ENCODE measurements around the gene MIER2.

Gene MIER2

DNA sequence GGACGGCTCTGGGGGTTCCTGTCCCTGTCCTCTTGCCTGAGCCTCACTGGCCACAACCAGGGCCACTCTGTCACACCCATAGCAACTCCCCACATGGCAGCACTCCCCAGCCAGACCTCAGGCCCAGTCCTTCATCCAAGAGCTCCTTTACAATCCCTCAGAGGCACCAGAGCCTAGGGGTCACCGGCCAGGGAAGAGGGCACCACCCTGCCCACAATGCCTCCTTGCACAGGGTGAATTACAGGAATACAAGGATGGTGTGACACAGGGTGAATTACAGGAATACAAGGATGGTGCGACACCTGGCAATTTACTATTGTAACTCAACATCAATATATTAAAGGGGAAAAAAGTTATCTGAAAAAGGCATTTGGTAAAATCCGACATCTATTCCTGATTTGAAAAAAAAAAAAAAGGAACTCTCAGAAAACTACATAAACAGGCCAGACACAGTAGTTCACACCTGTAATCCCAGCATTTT lies 16.5 kb downstream of the MIER2 start:
- no peak for DNase-seq

DNA sequence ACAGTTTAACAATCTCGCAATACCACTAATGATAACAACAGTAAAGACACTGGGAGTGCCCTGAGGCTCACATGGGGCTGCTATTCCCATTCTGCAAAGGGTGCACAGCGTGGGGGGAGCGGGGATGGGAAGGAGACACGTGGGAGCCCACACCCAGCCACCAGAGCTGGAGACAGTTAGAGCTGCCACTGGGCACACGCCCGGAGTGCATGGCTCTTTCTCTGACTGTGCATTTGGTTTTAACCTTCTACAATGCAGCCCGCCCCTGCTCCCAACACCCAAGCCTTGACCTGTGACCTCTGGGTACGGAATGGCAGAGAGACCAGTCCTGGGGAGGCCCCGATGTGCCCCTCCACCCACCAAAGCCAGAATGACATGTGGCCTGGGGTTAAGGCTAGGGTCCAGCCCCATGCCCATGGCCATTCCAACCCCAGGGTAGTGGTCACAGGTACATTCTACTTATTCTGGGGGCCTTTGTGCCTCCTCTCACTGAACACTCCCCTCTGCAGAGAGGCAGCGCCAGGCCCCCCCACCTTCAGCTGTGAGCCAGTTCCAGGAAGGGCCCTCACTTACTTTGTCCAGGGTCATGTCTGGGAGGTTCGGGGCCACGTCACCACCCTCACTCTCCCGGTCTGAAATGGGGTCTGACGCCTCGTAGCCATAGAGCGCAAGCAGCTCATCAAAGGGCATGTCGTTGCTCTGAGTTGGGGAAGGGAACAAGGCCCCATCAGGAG lies 17.1 kb downstream of the MIER2 start:
- DNase-seq: no peak

DNA sequence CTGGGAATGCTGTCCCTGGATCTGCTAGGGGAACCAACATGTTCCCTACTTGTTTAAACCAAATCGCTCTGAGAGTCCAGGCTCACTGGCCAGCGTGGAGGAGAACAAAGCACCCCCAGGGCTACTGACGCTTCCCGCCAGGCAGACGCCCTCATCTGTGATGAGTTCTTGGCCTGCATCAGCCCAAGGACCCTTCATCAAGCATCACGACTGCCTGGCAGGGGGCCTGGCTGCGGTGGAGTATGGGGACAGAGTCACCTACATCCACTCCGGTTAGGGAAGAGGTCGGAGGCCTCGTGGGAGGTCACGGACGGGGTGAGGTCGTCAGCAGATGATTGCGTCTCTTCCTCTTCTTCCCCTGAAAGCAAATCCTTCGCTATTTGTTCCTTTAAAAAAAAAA lies 17.7 kb downstream of the MIER2 start:
- no peak for DNase-seq

DNA sequence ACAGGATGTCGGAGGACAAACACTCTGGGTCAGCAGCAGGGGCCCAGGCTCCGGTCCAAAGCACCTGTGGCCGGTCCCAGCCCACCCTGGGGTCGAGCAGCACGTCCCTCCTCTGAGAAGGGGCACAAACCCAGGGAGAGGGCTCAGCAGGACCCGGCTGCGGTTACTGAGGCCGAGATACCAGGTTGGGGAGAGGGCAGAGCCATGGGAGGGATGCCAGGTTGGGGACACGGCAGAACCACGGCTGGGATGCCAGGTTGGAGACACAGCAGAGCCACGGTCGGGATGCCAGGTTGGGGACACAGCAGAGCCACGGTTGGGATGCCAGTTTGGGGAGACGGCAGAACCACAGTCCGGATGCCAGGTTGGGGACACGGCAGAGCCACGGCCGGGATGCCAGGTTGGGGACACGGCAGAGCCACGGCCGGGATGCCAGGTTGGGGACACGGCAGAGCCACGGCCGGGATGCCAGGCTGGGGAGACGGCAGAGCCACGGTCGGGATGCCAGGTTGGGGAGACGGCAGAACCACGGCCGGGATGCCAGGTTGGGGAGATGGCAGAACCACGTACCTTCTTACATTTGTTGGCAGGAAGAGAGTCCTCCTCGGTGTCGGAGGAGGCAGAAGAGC lies 18.5 kb downstream of the MIER2 start:
- no peak for DNase-seq

DNA sequence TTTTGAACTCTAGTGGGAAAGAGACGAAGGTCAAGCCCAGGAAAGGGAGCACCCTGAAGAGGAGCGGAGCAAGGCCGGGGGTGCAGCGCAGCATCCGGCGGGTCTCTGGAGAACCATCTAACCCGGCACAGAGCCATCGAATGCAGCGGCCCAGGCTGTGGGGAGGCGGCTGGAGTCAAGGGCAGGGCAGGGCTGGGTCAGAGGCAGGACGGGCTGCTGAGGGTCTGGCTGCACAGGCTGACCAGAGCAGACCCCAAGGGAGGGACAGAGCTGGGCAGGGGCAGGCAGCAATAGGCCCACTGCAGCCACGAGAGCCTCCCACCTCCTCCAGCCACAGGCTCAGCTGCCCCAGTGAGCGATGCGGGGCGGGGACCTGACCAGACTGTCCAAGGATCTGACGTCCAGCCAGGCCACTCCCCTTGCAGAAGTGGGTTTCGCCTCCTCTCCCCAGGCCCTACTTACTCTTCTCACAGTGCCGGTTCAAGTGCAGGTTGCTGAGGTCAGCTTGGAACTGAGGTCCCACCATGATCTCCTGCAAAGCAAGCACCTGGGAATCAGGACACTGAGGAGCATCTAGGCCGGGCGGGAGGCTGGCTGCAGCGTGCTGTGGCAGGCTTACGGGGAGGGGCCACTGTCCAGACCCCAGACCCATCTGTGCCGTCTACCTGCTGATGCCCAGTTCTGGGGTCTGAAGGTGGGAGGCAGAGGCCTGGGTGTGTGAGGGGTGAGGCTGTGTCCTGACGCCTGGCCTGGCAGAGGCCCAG lies 19.2 kb downstream of the MIER2 start:
- DNase-seq: no peak

DNA sequence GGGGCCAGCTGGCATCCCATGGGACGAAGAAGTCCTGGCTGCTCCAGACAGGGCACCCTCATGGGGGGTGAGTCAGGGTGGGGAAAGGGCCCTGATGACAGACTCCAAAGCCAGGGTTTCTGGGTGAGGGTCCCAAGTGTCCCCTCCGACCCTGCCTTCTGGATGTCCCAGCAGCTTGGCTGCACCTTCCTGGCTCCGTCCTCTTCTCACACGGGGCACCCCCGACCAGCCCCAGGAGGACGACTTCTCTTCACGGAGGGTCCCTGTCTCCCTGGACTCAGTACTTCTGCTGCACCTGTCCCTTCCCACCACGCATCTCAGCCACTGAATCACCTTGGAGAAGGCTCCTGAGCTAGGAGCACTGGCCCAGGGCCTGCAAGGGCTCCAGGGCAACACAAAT lies 19.9 kb downstream of the MIER2 start:
- no peak for DNase-seq

DNA sequence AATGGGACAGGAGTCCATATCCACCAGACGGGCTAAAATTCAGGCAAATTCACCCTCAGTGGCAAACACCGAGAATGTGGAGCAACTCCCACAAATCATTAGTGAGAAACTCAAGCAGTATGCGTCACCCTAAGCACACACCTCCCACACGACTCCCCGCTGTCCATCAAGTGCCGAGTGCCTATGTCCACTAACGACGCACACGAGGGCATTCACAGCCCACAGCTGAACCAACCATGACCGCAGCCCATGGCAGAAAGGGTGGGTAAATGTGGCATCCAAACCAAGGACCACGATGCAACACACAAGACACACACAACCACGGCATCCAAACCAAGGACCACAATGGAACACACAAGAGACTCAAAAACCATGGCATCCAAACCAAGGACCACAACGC lies 22.0 kb downstream of the MIER2 start:
- no peak for DNase-seq

DNA sequence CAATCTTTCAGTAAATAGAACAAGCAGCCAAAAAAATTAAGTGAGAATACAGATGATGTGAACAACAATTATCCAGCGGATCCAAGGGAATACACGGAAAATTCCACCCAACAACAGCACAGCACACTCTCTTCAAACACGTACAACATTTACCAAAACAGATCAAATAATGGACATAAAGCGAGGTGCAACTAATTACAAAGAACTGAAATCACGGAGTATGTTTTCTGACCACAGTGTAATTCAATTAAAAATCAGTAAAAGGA lies 26.2 kb downstream of the MIER2 start:
- no peak for DNase-seq

DNA sequence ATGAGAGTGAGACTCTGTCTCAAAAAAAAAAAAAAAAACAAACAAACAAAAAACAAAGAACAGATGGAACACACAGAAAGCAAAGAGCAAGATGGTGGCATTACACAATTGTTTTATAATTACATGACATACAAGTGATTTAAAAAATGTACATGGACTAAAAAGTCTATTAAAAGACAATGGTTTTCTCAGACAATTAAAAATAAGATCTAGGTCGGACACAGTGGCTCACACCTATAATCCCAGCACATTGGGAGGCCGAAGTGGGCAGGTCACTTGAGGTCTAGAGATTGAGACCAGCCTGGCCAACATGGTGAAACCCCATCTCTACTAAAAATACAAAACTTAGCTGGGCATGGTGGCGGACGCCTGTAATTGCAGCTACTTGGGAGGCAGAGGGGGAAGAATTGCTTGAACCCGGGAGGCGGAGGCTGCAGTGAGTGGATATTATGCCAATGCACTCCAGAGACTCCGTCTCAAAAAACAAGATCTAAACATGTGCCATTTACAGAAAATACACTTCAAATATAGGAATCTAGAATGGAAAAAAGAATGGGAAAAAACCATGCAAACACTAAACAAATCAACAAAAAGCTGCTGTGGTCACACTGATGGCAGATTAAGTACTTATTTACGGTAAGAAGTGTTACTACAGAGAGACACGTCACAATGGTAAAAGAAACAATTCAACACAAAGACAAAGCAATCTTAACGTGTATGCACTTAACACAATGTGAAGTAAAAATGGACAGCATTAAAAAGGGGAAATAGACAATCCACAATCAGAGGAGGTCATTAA lies 26.7 kb downstream of the MIER2 start:
- DNase-seq: no peak

DNA sequence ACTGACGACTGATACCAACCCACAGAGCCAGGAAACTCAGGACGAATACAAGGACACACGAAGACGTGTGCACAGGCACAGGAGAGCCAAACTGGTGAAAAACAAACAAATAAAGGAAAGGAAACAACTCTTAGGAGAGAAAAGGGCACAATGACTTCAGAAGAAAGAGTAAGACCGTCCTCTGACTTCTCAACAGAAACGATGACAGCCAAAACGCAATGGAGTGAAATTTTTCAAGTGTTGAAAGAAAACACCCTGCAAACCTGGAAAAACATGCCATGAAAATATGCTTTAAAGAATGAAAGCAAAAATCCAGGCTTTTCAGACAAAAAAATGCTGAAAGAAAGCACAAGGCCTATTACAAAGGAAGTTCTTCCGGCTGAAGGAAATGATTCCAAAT lies 28.8 kb downstream of the MIER2 start:
- no peak for DNase-seq

DNA sequence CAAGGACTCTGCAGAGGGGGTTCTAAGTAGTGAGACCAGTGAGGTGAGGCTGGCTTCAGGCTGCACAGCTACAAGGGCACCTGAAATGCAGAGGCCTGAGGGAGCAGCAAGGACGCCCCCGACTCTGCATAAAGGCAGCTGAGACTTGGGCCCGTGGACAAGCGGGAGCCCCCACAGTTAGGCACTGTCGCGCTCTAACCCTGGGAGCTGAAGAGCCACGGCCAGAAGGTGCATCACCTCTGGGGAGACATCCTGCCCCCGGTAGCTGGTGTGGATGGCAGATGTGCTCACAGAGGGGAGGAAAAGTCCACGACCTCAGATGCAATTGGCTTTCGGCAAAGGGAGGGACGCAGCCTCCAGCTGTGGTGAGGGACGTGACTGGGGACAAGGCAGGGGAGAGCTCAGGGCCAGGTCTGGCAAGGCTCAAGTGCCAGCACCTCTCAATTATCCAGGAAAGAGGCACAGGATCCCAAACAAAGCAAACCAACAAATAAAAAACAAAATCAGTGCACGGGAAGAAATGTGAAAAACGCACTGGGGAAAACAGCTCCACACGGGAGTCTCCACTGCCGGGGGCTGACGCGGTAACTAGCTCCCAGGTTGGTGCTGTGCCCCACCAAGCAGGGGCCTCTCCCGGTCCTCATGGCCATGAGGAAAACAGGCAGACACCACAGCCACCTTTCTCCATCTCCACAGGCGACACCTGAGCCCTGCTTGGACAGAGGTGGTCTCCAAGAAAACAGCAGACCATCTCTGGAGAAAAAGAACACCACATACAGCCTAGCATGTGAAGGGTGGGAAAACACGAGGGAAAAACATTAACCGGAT lies 30.4 kb downstream of the MIER2 start:
- DNase-seq: no peak

DNA sequence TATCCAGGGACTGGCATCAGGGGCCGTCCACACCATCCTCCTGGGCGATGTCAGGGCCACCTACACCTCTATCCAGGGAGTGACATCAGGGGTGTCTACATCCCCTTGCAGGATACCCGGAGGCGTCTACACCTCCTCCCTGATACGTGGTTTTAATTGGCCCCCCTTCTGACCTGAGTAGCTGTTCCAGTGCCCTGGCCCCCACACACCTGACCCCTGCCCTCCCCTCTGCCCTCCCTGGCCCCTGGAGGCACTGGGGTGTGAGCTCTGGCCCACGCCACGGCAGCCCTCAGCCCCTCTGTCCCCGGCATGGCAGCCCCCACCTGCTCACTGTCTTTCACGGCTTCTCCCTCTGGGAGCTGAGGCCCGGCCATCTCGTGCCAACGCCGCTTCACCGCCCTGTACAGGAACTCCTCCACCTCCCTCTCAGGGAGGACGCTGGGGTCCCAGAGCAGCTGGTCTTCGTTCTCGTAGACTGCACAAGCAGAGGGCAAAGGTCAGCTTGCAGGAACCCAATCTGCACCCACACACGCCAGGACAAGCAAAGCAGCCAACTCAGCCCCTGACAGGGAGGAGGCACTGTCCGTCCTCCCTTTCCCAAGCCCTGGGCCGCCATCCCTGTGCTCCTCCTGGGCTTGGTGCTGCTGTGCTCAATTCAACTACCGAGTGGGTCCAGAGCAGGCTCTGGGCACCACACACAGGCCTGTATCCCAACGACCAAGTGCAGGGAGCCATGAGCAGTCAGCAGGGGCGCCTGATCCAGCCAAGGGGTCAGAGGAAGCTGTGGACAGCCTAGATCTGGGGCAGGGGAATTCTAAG lies 31.2 kb downstream of the MIER2 start:
- no peak for DNase-seq

DNA sequence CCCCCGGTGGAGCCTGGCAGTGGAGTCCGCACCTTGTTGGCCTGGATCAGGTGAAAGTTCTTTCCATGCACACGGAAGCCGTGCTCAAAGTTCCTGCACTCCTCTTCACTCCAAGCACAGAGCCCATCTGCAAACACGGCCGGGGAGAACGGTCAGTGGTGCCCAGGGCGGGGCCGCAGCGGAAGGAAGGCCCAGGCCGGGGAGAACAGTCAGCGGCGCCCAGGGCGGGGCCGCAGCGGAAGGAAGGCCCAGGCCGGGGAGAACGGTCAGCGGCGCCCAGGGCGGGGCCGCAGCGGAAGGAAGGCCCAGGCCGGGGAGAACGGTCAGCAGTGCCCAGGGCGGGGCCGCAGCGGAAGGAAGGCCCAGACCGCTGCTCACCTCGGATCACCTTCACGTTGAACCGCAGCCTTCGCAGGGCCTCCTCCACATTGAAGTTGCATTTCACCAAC lies 32.8 kb downstream of the MIER2 start:
- no peak for DNase-seq

DNA sequence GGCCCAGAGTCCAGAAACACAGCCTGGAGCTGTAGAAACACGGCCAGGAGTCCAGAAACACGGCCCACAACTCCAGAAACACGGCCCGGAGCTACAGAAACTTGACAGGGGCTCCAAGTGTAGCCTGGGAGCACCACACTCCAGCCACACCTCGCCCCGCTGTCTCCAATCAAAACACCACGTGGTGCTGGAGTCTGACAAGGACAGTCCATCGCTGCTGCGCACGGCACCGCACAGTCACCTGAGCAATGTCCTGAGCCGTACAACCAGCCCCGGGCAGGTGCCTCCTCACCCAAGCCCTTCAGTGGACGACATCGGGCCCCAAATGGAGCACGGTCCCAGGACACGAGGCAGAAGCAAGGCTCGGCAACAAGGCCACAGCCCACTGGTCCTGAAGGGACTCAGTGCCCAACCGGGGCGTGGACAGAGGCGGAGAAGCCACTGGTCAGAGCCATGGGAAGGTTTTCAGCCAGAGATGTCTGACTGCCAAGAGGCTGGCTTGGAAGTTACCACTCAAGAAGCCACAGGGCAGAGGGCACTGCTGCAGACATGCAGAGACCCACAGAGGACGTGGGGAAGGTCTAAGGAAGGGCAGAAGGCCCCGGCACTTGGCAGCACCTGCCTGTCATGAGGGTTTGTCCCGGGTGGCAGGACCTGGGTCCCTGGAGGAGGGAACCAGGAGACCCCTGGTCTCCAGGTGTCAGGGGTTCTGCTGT lies 33.7 kb downstream of the MIER2 start:
- no peak for DNase-seq

DNA sequence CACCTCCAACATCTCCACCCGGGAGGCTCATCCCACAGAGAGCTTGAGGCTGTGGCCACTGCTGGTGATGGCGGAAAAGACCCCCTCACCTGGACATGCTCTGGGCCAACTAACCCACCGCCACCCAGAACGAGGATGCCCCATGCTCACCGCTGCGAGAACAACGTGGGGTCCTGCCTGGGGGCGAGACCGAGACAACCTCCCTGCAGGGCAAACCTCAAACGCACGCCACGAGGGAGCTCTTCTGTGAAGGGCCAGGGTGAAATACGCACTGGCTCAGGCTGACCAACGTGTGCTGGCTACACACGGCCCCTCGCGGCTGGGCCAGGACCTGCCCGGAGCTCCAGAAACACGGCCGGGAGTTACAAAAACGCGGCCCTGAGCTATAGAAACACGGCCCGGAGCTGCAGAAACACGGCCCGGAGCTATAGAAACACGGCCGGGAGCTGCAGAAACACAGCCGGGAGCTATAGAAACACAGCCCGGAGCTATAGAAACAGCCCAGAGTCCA lies 34.4 kb downstream of the MIER2 start:
- no peak for DNase-seq

DNA sequence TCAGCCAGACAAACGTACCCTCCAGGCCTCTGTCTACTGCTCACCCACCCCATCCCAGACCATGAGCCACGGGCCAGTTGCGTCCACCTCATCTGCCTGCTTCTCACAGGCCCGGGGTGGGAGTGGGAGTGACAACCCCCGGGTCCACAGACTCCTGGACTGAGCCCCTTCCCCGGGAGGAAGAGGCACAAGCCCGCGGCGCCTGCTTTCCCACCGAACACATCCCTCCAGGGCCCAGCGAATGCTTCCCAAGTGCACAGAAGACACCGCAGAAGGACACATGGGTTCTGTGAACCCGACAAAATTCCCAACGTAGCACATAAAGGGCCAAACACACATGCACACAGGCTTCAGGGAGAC lies 35.4 kb downstream of the MIER2 start:
- DNase-seq: no peak

DNA sequence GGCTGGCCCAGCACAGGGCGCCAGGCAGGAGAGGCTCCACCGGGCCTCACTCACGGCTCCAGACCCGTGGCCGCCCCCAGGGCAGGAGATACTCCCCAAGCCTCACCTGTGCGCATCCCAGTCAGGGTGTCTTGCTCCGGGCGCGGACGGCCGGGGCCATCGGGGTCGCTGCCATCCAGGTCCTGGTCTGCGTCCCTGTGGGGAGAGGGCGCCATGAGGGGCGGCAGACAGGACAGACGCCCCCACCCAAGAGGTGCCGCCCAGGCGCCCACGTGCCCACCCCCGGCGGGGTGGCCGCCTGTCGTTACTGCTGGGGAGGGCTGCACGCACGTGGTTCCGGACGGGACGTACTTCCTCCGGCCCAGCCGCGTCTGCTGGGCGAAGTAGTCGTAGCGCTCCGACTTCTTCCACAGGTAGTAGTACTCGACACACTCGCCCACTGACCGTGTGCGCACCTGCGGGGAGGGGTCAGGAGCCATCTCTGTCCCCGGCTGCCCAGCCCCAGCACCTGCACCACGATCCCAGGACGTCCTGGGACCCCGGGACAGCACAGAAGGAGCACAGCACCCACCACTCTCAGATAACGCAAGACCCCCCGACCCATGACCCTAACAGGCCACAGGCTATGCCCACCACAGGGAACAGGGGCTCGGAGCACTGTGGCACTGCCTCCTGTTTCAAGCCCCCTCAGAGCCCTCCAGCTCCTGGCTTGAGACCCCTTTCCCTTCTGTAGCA lies 36.0 kb downstream of the MIER2 start:
- DNase-seq: no peak

DNA sequence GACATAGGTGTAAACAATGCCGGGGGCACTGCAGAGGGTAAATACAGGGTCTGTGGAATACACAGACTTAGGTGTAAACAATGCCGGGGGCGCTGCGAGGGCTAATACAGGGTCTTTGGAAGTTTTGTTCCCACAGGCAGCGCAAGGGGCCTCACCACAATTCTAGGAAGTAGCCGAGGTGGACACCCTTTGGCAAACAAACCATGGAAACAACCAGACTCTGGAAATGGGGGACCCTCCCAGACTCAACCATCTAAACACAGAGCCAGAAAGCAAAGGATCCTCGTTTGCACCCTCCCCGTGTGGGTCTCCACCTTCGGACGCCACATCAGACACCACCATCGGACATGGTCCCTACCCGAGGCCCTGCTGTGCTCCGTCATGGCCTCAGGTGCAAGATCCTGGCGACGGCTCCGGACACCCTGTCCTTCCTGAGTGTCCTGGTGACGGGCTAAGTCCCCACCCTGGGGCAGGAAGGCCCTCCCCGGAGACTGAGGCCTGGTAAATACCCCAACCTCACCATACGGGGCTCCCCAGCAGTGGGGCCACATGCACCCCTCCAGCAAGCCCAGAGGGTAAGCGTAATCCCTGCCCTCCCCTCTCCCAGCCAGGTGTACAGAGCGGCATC lies 36.7 kb downstream of the MIER2 start:
- no peak for DNase-seq

DNA sequence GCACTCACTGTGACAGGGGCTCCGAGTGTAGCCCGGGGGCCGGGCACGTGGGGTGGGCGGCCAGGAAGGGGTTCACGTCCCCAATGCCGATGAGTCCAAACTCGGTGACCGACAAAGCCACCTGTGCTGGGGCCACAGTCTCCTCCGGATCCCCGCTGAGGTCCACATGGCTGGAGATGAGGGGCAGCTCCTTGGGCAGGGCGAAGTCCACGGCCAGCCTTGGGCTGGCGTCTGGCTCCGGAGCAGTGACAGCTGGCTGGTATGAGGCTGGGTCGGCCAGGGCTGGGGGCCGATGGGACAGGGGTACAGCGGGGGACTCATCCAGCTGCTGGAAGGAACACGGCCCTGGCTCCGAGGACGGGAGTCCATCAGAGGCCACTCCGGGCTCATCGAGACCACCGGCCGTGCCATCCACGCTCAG lies 37.5 kb downstream of the MIER2 start:
- DNase-seq: no peak
